ENCODE measurements around the gene PPP1R9A. TPM values are rescaled to one million over a fixed set of nuclear protein-coding genes. Genes with fewer than 3 reads are reported as not detected.

Gene PPP1R9A
- total and polyA plus RNA-seq, 10 of the 15 experiments (the other 5 are each of a cell fraction or from before 2014, with no cell fraction given) = 0.04 to 0.12 TPM; not detected in 8

- no peak overlapping the region for H3K27ac ChIP-seq (ENCODE audit: control insufficient read depth, insufficient read depth)
- POLR2A ChIA-PET = no interaction called here
- H3K4me3 ChIP-seq = no peak overlapping the region
- no peak for FAIRE-seq
- no peaks in the 10 kb centered on the region for H3K4me1 ChIP-seq (ENCODE audit: control insufficient read depth, insufficient read depth, low read length)
- H3K79me2 ChIP-seq (ENCODE audit: control insufficient read depth, insufficient read depth, low read length) = no peaks in the 10 kb centered on the region
- BruUV-seq (replicated peaks) = no TSS peak
- SMC1A ChIA-PET (ENCODE audit: uncharacterized antibody, unreplicated experiment) = interaction anchor here (1.2 kb wide), 1 partner anchor 10 kb away, joined by 4 read pairs; no protein-coding TSS in a partner anchor
- no peak for ATAC-seq
- 70% methylated on average over 1 of the region's 1 CpG for WGBS (ENCODE audit: insufficient coverage, insufficient replicate concordance, low lambda C conversion rate, missing lambda C conversion rate)
- no peaks in the 10 kb centered on the region for H3K27me3 ChIP-seq (replicated peaks in 1 of 2; ENCODE audit: control insufficient read depth in 2 of 2, insufficient read depth in 2 of 2, low read length in 1 of 2)
- in situ Hi-C loops (cut with MboI) = no loop called here
- CTCF ChIA-PET = interaction anchor here (0.5 kb wide), 1 partner anchor 304 kb away, joined by 3 read pairs; no protein-coding TSS in a partner anchor
- no peaks in the 10 kb centered on the region for H4K20me1 ChIP-seq (ENCODE audit: control insufficient read depth, insufficient read depth)
- no peaks in the 10 kb centered on the region for H3K36me3 ChIP-seq (ENCODE audit: control insufficient read depth in 2 of 2, insufficient read depth in 2 of 2, low read length in 1 of 2)
- DNase-seq (ENCODE audit: low read depth, low spot score) = no peak
- H2AFZ ChIP-seq (ENCODE audit: control insufficient read depth, low read depth, low read length) = no peak overlapping the region
- H3K9ac ChIP-seq (ENCODE audit: control insufficient read depth, insufficient read depth, low read length) = no peak overlapping the region
- intact Hi-C loops (cut with micrococcal nuclease; ENCODE audit: unreplicated experiment) = no loop called here
- RAD21 ChIA-PET (ENCODE audit: unreplicated experiment) = interaction anchor here (1.3 kb wide), 1 partner anchor 508 kb away, joined by 4 read pairs; no protein-coding TSS in a partner anchor
- H3K4me2 ChIP-seq (ENCODE audit: control insufficient read depth, insufficient read depth) = no peak overlapping the region
- H3K9me3 ChIP-seq (replicated peaks; ENCODE audit: control insufficient read depth, insufficient read depth, low read length) = no peaks in the 10 kb centered on the region
- TF ChIP-seq CHD2 (IDR thresholded peaks at IDR 0.05; ENCODE audit: borderline replicate concordance, low read depth, low read length) = no peak
- no peak for TF ChIP-seq SUZ12 (IDR thresholded peaks at IDR 0.05; ENCODE audit: unreplicated experiment)
- TF ChIP-seq BHLHE40 (IDR thresholded peaks at IDR 0.05; ENCODE audit: borderline replicate concordance in 1 of 2, low read depth in 2 of 2, low read length in 1 of 2) = no peak
- no peak for TF ChIP-seq ZBTB11 (CRISPR knock-in tag; IDR thresholded peaks at IDR 0.05)
- no peak for TF ChIP-seq ZNF687 (IDR thresholded peaks at IDR 0.05)
- no peak for TF ChIP-seq EP300 (IDR thresholded peaks at IDR 0.05; ENCODE audit: borderline replicate concordance in 1 of 2, control insufficient read depth in 1 of 2, low read depth in 2 of 2, low read length in 2 of 2)
- no peak for TF ChIP-seq IRF5 (IDR thresholded peaks at IDR 0.05; ENCODE audit: borderline replicate concordance)
- no peak for TF ChIP-seq MYC (IDR thresholded peaks at IDR 0.05; ENCODE audit: insufficient read depth, insufficient read length, insufficient replicate concordance, low read length, severe bottlenecking)
- TF ChIP-seq PKNOX1 (IDR thresholded peaks at IDR 0.05) = no peak
- TF ChIP-seq GABPA (IDR thresholded peaks at IDR 0.05; ENCODE audit: low read depth) = no peak
- TF ChIP-seq SPI1 (IDR thresholded peaks at IDR 0.05; ENCODE audit: borderline replicate concordance, insufficient read depth, low read depth, low read length) = no peak
- TF ChIP-seq IKZF2 (IDR thresholded peaks at IDR 0.05) = no peak
Observed at GRCh38 chr7:94957061-94957460, 49.7 kb downstream of the PPP1R9A start.

Measured in GM12878 (cell line).